ENCODE results near the gene SLCO3A1. TPM values are rescaled to one million over a fixed set of nuclear protein-coding genes. Genes with fewer than 3 reads are reported as not detected.

SLCO3A1 gene
- total and polyA plus RNA-seq, 2 of the 8 experiments (the other 6 are each of a cell fraction or from before 2014, with no cell fraction given): 15.1 to 20.4 TPM

GRCh38 chr15:92017882-92018534 is 164.5 kb downstream of the SLCO3A1 start (continued):
- TF ChIP-seq RNF2 (IDR thresholded peaks at IDR 0.05; ENCODE audit: borderline replicate concordance, low read depth, low read length, missing control alignments, poor library complexity, severe bottlenecking) (no peak), TCF12 (IDR thresholded peaks at IDR 0.05; ENCODE audit: low read depth, low read length) (no peak), MAFK (IDR thresholded peaks at IDR 0.05; ENCODE audit: low read depth, low read length) (no peak), TAF1 (IDR thresholded peaks at IDR 0.05; ENCODE audit: low read depth, low read length) (no peak), FOSL1 (IDR thresholded peaks at IDR 0.05; ENCODE audit: insufficient read depth, low read depth, low read length) (no peak), RBBP5 (IDR thresholded peaks at IDR 0.05; ENCODE audit: borderline replicate concordance, low read depth, low read length) (no peak)
